HG03103 (cell line): ENCODE results near the gene PTEN.
"Not testable (repeated sequence)": the region's sequence is repeated elsewhere in the genome, so short reads cannot be mapped to it uniquely, and the experiment has no call there.

Experiments
- ATAC-seq: cut with Tn5 transposase; IDR thresholded peaks from one replicate; pipeline ENCODE4 v1.9.1; 2021; ENCODE audit warnings: low read depth; ENCODE audit not compliant: unreplicated experiment

The PTEN gene

DNA sequence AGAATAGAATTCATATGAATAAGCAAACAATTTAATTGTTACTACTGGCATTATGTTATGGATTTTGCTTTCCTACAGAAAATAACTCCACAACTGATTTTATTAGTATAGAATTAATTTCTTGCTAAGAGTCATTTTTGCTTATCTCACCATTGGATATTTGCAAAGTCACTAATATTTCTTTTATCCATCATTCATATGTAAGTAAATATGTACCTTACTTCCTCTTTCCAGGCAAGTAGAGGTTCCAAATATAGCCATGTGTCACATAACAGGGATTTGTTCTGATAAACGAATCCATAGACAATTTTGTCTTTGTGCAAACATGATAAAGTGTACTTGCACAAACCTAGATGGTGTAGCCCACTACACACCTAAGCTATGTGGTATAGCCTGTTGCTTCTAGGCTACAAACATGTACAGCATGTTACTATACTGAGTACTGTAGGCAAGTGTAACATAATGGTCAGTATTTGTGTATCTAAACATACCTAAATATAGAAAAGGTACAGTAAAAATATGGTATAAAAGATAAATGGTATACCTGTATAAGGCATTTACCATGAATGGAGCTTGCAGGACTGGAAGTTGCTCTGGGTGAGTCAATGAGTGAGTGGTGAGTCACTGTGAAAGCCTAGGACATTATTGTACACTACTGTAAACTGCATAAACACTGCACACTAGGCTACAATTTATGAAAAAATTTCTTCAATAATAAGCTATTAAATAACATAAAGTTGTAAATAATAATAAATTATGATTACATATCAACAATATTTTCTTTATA lies 18.4 kb upstream of the PTEN start:
- no peak for ATAC-seq

GRCh38 chr10:87845624-87845998 lies 17.8 kb upstream of the PTEN start:
- ATAC-seq: no peak

DNA sequence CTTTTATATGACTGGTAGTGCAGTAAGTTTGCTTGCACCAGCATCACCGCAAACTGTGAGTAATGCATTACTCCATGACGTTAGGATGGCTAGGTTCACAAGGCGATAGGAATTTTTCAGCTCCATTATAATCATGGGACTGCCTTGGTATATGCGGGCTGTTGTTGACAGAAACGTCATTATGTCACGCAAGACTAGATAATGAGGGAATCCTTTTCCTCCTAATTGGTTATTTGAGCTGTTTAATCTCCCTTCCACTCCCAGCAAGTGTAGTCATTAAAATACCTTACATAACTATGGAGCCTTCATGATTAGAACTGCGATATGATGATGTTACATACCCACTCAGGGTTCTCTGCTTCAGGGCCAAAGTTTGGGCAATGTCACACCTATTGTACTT lies 17.4 kb upstream of the PTEN start:
- ATAC-seq: no peak

GRCh38 chr10:87846711-87847110 lies 16.7 kb upstream of the PTEN start:
- not testable (repeated sequence) for ATAC-seq

DNA sequence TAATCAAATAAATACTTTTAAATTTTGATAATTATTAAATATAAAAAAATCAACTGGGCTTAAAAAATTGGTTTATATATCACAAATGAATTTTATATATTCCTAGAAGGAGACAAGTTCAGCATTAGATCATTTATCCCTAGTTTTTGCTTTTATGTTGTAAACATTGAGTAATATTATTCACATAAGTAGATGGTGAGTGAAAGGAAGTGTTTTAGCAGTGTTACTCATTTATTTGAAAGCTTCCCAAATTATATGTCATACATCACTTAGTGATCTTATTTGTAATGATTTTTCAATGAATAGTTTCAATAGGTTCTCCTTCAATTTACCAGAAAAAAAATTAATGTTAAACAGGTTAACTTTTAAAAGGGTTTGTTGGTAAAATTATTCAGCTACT lies 15.9 kb upstream of the PTEN start:
- no peak for ATAC-seq

DNA sequence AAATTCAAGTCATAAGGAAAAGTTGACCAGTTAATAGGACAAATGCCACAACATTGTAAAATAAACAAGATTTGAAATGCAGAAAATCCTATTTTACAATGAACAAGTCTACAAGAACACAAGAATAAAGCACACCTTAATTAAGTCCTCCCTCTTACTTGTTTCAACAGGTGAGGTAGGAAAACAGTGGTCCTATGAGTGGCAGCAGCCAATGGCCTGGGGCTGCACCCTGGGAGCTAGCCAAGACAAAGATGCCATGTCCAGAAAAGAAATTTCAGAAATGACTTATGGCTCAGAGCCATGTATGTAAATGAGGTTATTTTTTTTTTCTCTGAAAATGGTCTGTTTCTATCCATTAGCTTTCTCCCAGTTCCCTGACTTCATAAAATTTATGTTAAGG lies 14.4 kb upstream of the PTEN start:
- ATAC-seq: no peak

- no peak for ATAC-seq
Observed at GRCh38 chr10:87850742-87851205, 12.7 kb upstream of the PTEN start.

GRCh38 chr10:87852089-87852488 lies 11.3 kb upstream of the PTEN start:
- no peak for ATAC-seq

- not testable (repeated sequence) for ATAC-seq
Observed at GRCh38 chr10:87855247-87855646, 8.2 kb upstream of the PTEN start.

GRCh38 chr10:87855665-87856064 lies 7.8 kb upstream of the PTEN start:
- ATAC-seq: not testable (repeated sequence)

DNA sequence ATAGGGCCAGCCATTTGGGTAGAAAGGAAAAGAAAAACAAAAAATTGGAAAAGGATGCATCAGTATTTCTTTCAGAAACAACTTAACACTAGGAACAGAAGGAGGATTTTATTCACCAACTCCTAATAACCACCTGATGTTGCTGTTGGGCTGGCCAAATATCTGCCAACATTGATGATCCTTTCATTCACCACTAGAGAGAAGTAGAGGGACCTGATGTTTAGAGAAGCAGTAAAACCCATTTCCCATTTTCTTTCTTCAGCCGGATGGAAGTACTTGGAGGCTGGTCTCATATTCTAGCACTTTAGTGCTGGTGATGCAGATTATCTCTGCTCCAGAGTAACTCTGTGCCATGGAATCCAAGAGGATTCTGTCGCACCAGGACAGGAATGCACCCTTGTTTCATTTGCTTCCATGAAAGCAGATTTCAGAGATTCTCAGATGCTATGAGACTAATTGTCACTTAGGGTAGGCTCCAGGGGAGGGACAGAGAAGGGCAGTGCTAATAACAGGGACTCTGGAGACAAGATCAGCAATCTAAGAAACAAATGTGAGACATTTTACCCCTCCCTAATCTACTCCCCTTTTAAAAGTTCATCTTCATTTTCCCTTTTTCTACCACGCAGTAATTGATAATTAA lies 3.1 kb upstream of the PTEN start:
- no peak for ATAC-seq

DNA sequence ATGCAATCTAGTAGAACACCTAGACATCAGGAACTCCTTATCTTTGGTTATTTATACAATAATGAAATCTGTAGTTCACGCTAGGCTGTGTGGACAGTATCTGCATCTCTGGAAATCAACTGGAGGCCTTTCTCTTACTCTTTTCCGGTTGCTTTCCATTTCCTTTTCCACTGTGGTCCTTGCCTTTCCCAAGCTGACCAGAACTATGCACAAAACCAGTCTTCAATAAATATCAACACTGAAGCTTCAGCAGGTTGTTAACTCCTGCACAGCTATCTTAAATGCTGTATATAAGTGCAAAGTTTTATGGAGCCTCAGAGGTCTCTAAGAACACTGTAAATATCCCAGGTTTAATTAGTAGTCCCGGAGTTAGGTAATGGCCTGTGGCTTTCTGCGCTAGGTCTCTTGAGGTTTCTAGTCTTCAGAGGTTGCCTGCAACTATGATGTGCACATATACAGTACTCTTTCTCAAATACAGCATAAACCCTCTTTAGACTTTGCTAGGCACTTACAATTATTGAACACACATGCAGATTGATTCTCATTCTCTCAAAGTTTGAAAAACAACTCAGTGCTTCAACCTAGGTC lies 2.5 kb upstream of the PTEN start:
- no peak for ATAC-seq

DNA sequence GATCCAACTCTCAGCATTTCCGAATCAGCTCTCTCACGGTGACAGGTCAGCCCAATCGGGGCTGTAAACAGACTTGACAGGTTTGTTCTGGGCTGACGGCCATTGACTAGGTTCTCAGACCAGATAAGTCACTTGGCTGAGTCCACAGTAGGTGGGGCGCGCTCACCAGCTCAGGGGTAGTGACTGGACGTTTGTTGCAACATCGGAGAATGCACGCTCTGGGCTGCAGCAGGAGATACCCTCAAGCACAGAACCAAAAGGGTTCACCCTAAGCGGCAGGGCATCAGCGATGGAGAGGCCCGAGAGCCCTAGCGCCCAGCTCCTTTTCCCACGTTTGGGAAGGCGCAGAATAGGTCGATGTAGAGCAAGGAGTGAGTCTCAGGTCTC lies 1.9 kb upstream of the PTEN start:
- ATAC-seq: peak; percentile 9

GRCh38 chr10:87861953-87862678 lies 1.3 kb upstream of the PTEN start:
- ATAC-seq: peak; percentile 43

DNA sequence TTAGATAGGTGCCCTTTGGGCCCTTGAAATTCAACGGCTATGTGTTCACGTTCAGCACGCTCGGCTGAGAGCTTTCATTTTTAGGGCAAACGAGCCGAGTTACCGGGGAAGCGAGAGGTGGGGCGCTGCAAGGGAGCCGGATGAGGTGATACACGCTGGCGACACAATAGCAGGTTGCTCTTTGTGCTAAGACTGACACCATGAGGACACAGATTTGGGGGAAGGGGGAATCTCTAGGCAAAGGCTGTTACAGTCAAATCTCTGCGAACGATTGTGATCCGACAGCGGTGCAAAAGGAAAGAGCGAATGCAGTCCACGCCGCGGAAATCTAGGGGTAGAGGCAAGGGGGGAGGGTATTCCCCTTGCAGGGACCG lies 759 bp upstream of the PTEN start:
- peak; percentile 7 for ATAC-seq

GRCh38 chr10:87863951-87864495 lies 598 bp downstream of the PTEN start:
- ATAC-seq: not testable (repeated sequence)

DNA sequence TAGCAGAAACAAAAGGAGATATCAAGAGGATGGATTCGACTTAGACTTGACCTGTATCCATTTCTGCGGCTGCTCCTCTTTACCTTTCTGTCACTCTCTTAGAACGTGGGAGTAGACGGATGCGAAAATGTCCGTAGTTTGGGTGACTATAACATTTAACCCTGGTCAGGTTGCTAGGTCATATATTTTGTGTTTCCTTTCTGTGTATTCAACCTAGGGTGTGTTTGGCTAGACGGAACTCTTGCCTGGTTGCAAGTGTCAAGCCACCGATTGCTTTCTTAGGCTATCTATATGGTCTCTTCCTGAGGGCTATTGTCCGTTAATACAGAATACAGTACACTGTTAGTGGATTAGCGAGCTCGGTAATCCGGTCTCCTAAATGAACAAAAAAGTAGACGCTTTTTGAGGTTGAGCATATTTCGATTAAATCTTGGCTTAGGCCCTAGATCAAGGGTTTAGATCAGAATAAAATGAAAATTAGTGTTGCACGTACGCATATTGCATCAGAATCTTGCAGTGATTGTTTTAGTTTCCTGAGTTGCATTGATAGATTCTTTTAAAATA lies 1.2 kb downstream of the PTEN start:
- ATAC-seq: no peak

DNA sequence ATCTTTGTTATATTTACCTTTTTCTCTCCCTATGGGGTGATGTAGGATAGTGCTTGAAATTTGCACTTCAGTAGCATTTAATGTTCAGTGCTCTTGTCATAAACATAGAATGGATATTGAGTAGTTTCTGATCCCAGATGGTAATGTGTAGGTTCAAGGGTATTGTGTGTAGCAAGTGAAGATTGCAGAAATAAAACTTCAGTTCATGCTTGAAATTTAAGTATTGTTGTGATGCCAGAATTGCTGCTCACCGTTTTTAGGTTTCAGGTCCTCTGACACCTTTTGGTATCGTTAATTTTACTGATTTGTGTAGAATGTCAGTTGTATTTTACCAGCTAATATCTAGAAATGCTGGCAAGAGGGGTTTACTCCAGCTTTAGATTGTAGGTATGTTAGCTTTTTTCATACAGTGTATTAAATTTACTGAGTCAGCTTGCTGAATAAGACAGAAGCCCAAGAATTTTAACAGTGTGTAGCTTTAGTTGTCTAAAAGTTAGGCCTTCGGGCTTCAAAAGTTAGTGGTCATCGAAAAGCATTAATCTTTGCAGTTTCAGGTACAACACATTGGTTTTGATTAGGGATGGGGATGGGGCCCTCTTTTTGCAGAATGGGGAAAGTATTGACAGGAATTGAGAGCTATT lies 1.9 kb downstream of the PTEN start:
- no peak for ATAC-seq

DNA sequence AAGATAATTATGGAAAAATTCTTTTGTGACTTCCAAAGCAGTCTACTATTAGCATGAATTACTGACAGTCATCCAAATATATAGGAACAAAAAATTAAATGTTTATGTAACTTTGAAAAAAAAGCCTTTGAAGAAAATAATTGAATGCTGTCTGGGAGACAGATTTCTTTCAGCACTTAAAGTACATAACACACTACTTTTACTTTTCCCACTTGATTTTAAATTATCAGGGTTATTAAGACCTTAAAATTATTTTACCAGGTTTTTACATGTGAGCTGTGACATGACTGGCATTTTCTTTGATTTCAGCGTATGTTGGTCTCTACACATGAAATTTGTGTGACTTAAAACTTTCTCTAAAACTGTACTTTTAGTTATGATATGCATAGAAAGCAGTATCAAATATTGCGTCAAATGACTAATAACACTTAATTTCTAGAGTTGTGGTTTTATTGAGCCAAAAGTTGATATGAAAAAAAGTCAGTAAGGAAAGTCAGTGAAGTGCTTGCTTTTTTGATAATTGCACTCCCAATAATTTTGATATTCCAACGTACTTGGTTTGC lies 3.1 kb downstream of the PTEN start:
- ATAC-seq: no peak

GRCh38 chr10:87867453-87867852 lies 4.0 kb downstream of the PTEN start:
- ATAC-seq: no peak
